SK-N-SH (cell line): ENCODE data around the gene ZNF174. TPM values are rescaled to one million over a fixed set of nuclear protein-coding genes. Genes with fewer than 3 reads are reported as not detected.

Experiments
- CTCF ChIA-PET: fragments of 300-600, 350-600 bp; formaldehyde crosslinking; extraction: SDS; loops from one replicate; lab custom pipeline; 2021; lab: Yijun Ruan, JAX
- POLR2A ChIA-PET: fragments of 350-600 bp; sonication (Branson Sonifier 250); formaldehyde crosslinking; extraction: SDS; loops from one replicate; lab custom pipeline; 2020; ENCODE audit warnings: antibody characterized with exemption, inconsistent platforms; lab: Yijun Ruan, JAX
- DNase-seq: peaks from one replicate; pipeline ENCODE4 v3.0.0; 2012
- H2AFZ ChIP-seq: fragments of 200-600 bp; sonication (generic); 2 replicates; pipeline ENCODE4 v1.8.1; 2016; ENCODE audit warnings: antibody characterized with exemption, mild to moderate bottlenecking, low read depth
- H3F3A ChIP-seq: fragments of 200-600 bp; sonication (generic); replicated peaks from 2 replicates; pipeline ENCODE3; 2016; ENCODE audit warnings: antibody characterized with exemption, mild to moderate bottlenecking; ENCODE audit not compliant: insufficient read depth
- H3K27ac ChIP-seq, 2 experiments: fragments of 200-500 bp in 1 of 2; fragments of 200-600 bp in 1 of 2; sonication (Bioruptor generic) in 1 of 2; sonication (generic), shearing (Covaris generic) in 1 of 2; 2 replicates each; pipeline versions ENCODE4 v1.5.1 to v1.6.1; 2014 to 2016; ENCODE audit warnings: low read depth in 2 of 2, inconsistent platforms in 1 of 2, low read length in 1 of 2, mild to moderate bottlenecking in 1 of 2, mixed read lengths in 1 of 2
- H3K27me3 ChIP-seq: fragments of 200-600 bp; sonication (generic), shearing (Covaris generic); 2 replicates; pipeline ENCODE4 v1.6.1; 2016; ENCODE audit warnings: mixed run types; ENCODE audit not compliant: insufficient read depth
- H3K36me3 ChIP-seq, 2 experiments: fragments of 200-500 bp in 1 of 2; fragments of 200-600 bp in 1 of 2; sonication (Bioruptor generic) in 1 of 2; sonication (generic) in 1 of 2; replicated peaks in 1 of 2; 2 replicates each; pipeline versions ENCODE3 to v1.5.1; 2014 to 2016; ENCODE audit warnings: low read length in 1 of 2, mild to moderate bottlenecking in 1 of 2; ENCODE audit not compliant: insufficient read depth in 2 of 2, control insufficient read depth in 1 of 2
- H3K4me1 ChIP-seq, 2 experiments: fragments of 200-500 bp in 1 of 2; fragments of 200-600 bp in 1 of 2; sonication (Bioruptor generic) in 1 of 2; sonication (generic), shearing (Covaris generic) in 1 of 2; 2 replicates each; pipeline versions ENCODE4 v1.5.1 to v1.6.1; 2014 to 2016; ENCODE audit warnings: low read depth in 1 of 2, low read length in 1 of 2, mixed run types in 1 of 2; ENCODE audit not compliant: insufficient read depth in 2 of 2, control insufficient read depth in 1 of 2
- H3K4me2 ChIP-seq: fragments of 200-600 bp; sonication (generic), shearing (Covaris generic); 2 replicates; pipeline ENCODE4 v1.6.1; 2017; ENCODE audit warnings: mixed run types
- H3K4me3 ChIP-seq, 2 experiments: fragments of 200-500 bp in 1 of 2; fragments of 200-600 bp in 1 of 2; sonication (Bioruptor generic) in 1 of 2; sonication (generic), shearing (Covaris generic) in 1 of 2; 2 replicates each; pipeline versions ENCODE4 v1.5.1 to v1.8.1; 2014 to 2016; ENCODE audit warnings: low read depth in 2 of 2, inconsistent platforms in 1 of 2, low read length in 1 of 2, mild to moderate bottlenecking in 1 of 2, mixed read lengths in 1 of 2, moderate library complexity in 1 of 2
- H3K79me2 ChIP-seq: fragments of 200-600 bp; sonication (generic); 2 replicates; pipeline ENCODE4 v1.8.1; 2017; ENCODE audit warnings: mild to moderate bottlenecking; ENCODE audit not compliant: insufficient read depth
- H3K9ac ChIP-seq: fragments of 200-600 bp; sonication (generic); 2 replicates; pipeline ENCODE4 v1.6.1; 2017; ENCODE audit warnings: mixed run types
- H3K9me2 ChIP-seq: fragments of 200-600 bp; sonication (generic); 2 replicates; pipeline ENCODE4 v1.6.1; 2017; ENCODE audit warnings: mixed run types
- H3K9me3 ChIP-seq: fragments of 200-600 bp; sonication (generic); 2 replicates; pipeline ENCODE4 v1.6.1; 2017; ENCODE audit warnings: mixed run types, mild to moderate bottlenecking, moderate library complexity
- H4K20me1 ChIP-seq: fragments of 200-600 bp; sonication (generic); 2 replicates; pipeline ENCODE4 v1.6.1; 2017; ENCODE audit warnings: mild to moderate bottlenecking, mixed run types; ENCODE audit not compliant: insufficient read depth
- CHD2 ChIP-seq: fragments of 150-350 bp; IDR thresholded peaks from 2 replicates; pipeline ENCODE4 v1.6.1; 2018; ENCODE audit warnings: low read length; ENCODE audit not compliant: partially characterized antibody
- ELF1 ChIP-seq: IDR thresholded peaks from 2 replicates; pipeline ENCODE4 v1.4.0; 2012
- GABPA ChIP-seq: IDR thresholded peaks from 2 replicates; pipeline ENCODE4 v1.4.0; 2012; ENCODE audit warnings: low read depth, mild to moderate bottlenecking
- GATA2 ChIP-seq: sonication (generic); formaldehyde crosslinking; IDR thresholded peaks from 2 replicates; pipeline ENCODE4 v1.5.0; 2020; ENCODE audit warnings: mild to moderate bottlenecking, missing genetic modification reagents
- MXI1 ChIP-seq: IDR thresholded peaks from 2 replicates; pipeline ENCODE4 v1.6.1; 2012; ENCODE audit warnings: mild to moderate bottlenecking, low read depth, low read length, improper control_type of control experiment
- NRF1 ChIP-seq: IDR thresholded peaks from 2 replicates; pipeline ENCODE4 v1.6.1; 2012; ENCODE audit warnings: low read depth, mild to moderate bottlenecking, low read length
- POLR2AphosphoS5 ChIP-seq: IDR thresholded peaks from 2 replicates; pipeline ENCODE4 v1.6.1; 2012; ENCODE audit warnings: low read depth, low read length
- RAD21 ChIP-seq: IDR thresholded peaks from 2 replicates; pipeline ENCODE4 v1.6.1; 2012; ENCODE audit warnings: mild to moderate bottlenecking, low read length
- RCOR1 ChIP-seq: fragments of 150-350 bp; IDR thresholded peaks from 2 replicates; pipeline ENCODE4 v1.6.1; 2017; ENCODE audit warnings: antibody characterized with exemption, low read length
- RXRA ChIP-seq: IDR thresholded peaks from 2 replicates; pipeline ENCODE4 v1.4.0; 2012; ENCODE audit warnings: low read depth, mild to moderate bottlenecking, borderline replicate concordance
- YY1 ChIP-seq: IDR thresholded peaks from 2 replicates; pipeline ENCODE4 v1.4.0; 2012; ENCODE audit warnings: low read depth, mild to moderate bottlenecking
- WGBS: methylation state at CpG from one replicate; pipeline ENCODE4 v1.1.6; 2017; ENCODE audit warnings: low lambda C conversion rate; 5-methylcytosine and 5-hydroxymethylcytosine counted together
- polyA plus RNA-seq, 3 experiments: library from polyadenylated mRNA; depleted of rRNA; stranded (reverse); fragments of >200 nt; gene quantifications; 2 replicates each; pipeline ENCODE4 v1.2.3, GENCODE V29; 2012
- TF ChIP-seq, protein P1 (sequence below): IDR thresholded peaks from 2 replicates; pipeline ENCODE4 v1.4.0; 2012; ENCODE audit warnings: low read depth, borderline replicate concordance
- TF ChIP-seq, protein P2 (sequence below): IDR thresholded peaks from 2 replicates; pipeline ENCODE4 v1.6.1; 2012; ENCODE audit warnings: mild to moderate bottlenecking, low read depth, low read length, moderate library complexity

ZNF174 gene
- polyA plus RNA-seq, 1 of the 3 experiments (the other 2 are of a cell fraction), result 10.5 TPM

DNA sequence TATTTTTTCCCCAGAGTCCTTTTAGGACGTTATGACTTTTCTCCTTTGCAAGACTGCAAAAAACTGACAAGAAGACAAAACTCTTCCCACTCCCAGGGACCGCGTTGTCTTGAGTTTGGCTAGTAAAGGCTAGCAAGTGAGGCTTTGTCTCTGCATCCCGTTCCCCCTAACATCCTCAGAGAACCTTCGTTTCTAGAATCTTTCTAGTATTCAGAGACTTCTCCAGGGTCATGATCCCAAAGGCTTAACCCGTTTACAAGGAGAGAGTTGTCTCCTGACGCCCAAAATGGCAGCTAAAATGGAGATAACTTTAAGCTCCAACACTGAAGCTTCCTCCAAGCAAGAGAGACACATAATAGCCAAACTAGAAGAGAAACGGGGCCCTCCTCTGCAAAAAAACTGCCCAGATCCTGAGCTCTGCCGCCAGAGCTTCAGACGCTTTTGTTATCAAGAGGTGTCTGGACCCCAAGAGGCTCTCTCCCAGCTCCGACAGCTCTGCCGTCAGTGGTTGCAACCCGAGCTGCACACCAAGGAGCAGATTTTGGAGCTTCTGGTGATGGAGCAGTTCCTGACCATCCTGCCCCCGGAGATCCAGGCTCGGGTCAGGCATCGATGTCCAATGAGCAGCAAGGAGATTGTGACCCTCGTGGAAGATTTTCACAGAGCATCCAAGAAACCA, 843 bp downstream of the ZNF174 start:
- POLR2A ChIA-PET, result interaction anchor here (0.6 kb wide), 2 partner anchors 566 to 1466 kb away, joined by 3 to 4 read pairs; no protein-coding TSS in a partner anchor
- WGBS, result 15% methylated on average over 16 of the region's 17 CpGs

DNA sequence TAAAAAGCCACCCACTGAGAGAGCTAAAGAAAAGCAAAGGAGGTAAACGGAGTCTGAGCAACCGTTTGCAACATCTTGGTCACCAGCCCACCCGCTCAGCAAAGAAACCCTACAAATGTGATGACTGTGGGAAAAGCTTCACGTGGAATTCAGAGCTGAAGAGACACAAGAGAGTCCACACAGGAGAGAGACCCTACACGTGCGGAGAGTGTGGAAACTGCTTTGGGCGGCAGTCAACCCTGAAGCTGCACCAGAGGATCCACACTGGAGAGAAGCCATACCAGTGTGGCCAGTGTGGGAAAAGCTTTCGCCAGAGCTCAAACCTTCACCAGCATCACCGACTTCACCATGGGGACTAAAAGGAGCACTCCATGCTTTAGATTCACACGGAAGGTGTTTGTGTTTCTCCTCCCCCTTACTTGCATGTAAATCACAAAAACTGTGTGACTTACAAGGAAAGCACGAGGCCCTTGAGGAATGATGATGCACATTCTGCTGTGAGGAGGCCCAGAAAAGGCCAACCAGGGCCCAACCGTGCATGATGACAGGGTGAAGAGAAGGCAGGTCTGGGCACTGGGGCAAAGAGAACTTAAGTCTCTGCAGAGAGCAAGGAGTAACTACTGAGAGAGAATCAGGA, 7.7 kb downstream of the ZNF174 start:
- CTCF ChIA-PET, result no interaction called here
- no peaks in the 10 kb centered on the region for H3K9me2 ChIP-seq
- TF ChIP-seq CHD2 (no peak), ELF1 (no peak), RCOR1 (no peak), YY1 (no peak)
- TF ChIP-seq, all 33 proteins: peak for 0
- no peaks in the 10 kb centered on the region for H3K4me1 ChIP-seq
- no peaks in the 10 kb centered on the region for H3K27me3 ChIP-seq
- H3F3A ChIP-seq, result no peaks in the 10 kb centered on the region
- H3K79me2 ChIP-seq, result peaks cover 9% of the 10 kb centered on the region; the same call in 1 of the 2 replicates
- POLR2A ChIA-PET, result no interaction called here
- H3K4me2 ChIP-seq, result no peak overlapping the region
- no peak overlapping the region for H3K27ac ChIP-seq
- H4K20me1 ChIP-seq, result no peaks in the 10 kb centered on the region
- H3K36me3 ChIP-seq, result peaks cover 29 to 63% of the 10 kb centered on the region in 2 experiments
- no peak overlapping the region; a peak in 1 of 4 replicates for H3K4me3 ChIP-seq
- H3K9ac ChIP-seq, result no peak overlapping the region
- H3K9me3 ChIP-seq, result peaks cover 37% of the 10 kb centered on the region
- WGBS, result 93% methylated on average over 12 of the region's 12 CpGs
- no peak overlapping the region for H2AFZ ChIP-seq
- no peak for DNase-seq

More for the DNA sequence above, 843 bp downstream of the ZNF174 start:
- Histone ChIP-seq H3K36me3 (peaks cover 38 to 65% of the 10 kb centered on the region in 2 experiments), H2AFZ (peak overlapping the region; percentile 47), H3K4me2 (peak overlapping the region; percentile 79), H3K9me2 (no peaks in the 10 kb centered on the region), H3F3A (peaks cover 11% of the 10 kb centered on the region), H3K4me1 (peaks cover 0 to 4% of the 10 kb centered on the region in 2 experiments; a peak in 2 of 4 replicates), H3K4me3 (peak overlapping the region; percentile 92 to 94), H3K79me2 (peaks cover 59% of the 10 kb centered on the region), H3K27ac (peak overlapping the region; percentile 47 to 84), H3K9ac (peak overlapping the region; percentile 81), H4K20me1 (no peaks in the 10 kb centered on the region), H3K27me3 (no peaks in the 10 kb centered on the region), H3K9me3 (peaks cover 14% of the 10 kb centered on the region; the same call in 1 of the 2 replicates)
- DNase-seq, result peak; percentile 55
- CTCF ChIA-PET, result interaction anchor here (0.8 to 1.0 kb wide), 2 partner anchors 55 to 105 kb away, joined by 3 read pairs; no protein-coding TSS in a partner anchor
- TF ChIP-seq MXI1 (no peak), NRF1 (no peak)

DNA sequence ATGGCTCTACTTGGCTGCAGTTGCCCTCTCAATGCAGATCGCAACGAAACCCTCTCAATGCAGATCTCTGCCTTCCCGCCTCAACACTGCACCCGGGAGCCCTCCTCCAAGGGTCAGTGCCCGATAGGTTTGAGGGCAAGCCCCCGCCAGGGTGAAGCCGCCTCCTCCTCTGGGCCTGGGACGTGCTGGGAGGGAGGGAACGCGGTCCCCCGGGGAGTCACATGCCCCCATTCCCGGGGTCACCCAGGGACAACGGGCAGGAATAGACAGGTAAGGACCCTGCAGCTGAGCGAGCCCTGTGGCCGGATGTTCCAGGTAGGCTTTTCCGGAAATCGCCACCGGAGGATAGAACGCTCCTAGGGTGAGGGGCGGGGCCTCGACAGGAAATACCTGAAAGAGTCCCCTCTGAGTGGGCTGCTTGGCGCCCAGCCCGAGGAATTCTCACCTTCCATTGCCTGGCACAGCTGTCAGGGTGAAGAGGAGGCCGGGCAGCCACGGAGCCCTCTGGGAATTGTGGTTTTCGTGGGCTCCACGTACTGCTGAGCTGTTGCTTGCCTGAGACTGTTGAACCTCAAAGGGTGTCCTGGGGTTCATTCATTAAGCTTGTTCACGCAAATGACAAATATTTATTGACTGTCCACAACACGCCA, 12.8 kb downstream of the ZNF174 start:
- no peak for TF ChIP-seq GABPA
- TF ChIP-seq POLR2AphosphoS5, result no peak
- no peak for TF ChIP-seq GATA2
- TF ChIP-seq ELF1, result no peak
- TF ChIP-seq, protein P1, sequence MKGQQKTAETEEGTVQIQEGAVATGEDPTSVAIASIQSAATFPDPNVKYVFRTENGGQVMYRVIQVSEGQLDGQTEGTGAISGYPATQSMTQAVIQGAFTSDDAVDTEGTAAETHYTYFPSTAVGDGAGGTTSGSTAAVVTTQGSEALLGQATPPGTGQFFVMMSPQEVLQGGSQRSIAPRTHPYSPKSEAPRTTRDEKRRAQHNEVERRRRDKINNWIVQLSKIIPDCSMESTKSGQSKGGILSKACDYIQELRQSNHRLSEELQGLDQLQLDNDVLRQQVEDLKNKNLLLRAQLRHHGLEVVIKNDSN, result no peak
- TF ChIP-seq, protein P2, sequence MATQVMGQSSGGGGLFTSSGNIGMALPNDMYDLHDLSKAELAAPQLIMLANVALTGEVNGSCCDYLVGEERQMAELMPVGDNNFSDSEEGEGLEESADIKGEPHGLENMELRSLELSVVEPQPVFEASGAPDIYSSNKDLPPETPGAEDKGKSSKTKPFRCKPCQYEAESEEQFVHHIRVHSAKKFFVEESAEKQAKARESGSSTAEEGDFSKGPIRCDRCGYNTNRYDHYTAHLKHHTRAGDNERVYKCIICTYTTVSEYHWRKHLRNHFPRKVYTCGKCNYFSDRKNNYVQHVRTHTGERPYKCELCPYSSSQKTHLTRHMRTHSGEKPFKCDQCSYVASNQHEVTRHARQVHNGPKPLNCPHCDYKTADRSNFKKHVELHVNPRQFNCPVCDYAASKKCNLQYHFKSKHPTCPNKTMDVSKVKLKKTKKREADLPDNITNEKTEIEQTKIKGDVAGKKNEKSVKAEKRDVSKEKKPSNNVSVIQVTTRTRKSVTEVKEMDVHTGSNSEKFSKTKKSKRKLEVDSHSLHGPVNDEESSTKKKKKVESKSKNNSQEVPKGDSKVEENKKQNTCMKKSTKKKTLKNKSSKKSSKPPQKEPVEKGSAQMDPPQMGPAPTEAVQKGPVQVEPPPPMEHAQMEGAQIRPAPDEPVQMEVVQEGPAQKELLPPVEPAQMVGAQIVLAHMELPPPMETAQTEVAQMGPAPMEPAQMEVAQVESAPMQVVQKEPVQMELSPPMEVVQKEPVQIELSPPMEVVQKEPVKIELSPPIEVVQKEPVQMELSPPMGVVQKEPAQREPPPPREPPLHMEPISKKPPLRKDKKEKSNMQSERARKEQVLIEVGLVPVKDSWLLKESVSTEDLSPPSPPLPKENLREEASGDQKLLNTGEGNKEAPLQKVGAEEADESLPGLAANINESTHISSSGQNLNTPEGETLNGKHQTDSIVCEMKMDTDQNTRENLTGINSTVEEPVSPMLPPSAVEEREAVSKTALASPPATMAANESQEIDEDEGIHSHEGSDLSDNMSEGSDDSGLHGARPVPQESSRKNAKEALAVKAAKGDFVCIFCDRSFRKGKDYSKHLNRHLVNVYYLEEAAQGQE, result no peak
- TF ChIP-seq RXRA, result no peak
- no peak for TF ChIP-seq RAD21
- TF ChIP-seq, all 33 proteins: peak for 0
- Histone ChIP-seq H3K9me3 (peaks cover 11% of the 10 kb centered on the region), H3K27me3 (no peaks in the 10 kb centered on the region), H3K9me2 (no peaks in the 10 kb centered on the region), H3K4me3 (no peak overlapping the region), H3K79me2 (no peaks in the 10 kb centered on the region), H3K9ac (no peak overlapping the region), H3K4me2 (no peak overlapping the region), H3K27ac (no peak overlapping the region), H3K4me1 (no peaks in the 10 kb centered on the region), H4K20me1 (no peaks in the 10 kb centered on the region), H3K36me3 (peaks cover 0 to 12% of the 10 kb centered on the region in 2 experiments), H3F3A (no peaks in the 10 kb centered on the region), H2AFZ (no peak overlapping the region)
- 68% methylated on average over 15 of the region's 29 CpGs for WGBS
- POLR2A ChIA-PET, result no interaction called here
- no peak for DNase-seq
- CTCF ChIA-PET, result no interaction called here
